Measurements from ENCODE around the gene UBE2O.
"Not testable (repeated sequence)": the region's sequence is repeated elsewhere in the genome, so short reads cannot be mapped to it uniquely, and the experiment has no call there.

Gene UBE2O

GRCh38 chr17:76367642-76368041 is 85.3 kb downstream of the UBE2O start:
- ATAC-seq = no peak

GRCh38 chr17:76366247-76366646 is 86.7 kb downstream of the UBE2O start:
- no peak for ATAC-seq

GRCh38 chr17:76365256-76365903 is 87.6 kb downstream of the UBE2O start:
- ATAC-seq = no peak

- ATAC-seq = no peak
These were observed 89.7 kb downstream of the UBE2O start for GRCh38 chr17:76363107-76363842.

GRCh38 chr17:76360461-76360860 is 92.5 kb downstream of the UBE2O start:
- no peak for ATAC-seq

- ATAC-seq = not testable (repeated sequence)
These were observed 93.2 kb downstream of the UBE2O start for GRCh38 chr17:76359776-76360175.

GRCh38 chr17:76359375-76359774 is 93.6 kb downstream of the UBE2O start:
- no peak for ATAC-seq

GRCh38 chr17:76357597-76358158 is 95.3 kb downstream of the UBE2O start:
- no peak for ATAC-seq

GRCh38 chr17:76356803-76357456 is 96.0 kb downstream of the UBE2O start:
- no peak for ATAC-seq

- no peak for ATAC-seq
These were observed 98.1 kb downstream of the UBE2O start for GRCh38 chr17:76354747-76355310.

GRCh38 chr17:76354317-76354729 is 98.6 kb downstream of the UBE2O start:
- no peak for ATAC-seq

GRCh38 chr17:76353599-76354316 is 99.2 kb downstream of the UBE2O start, which contains the start of gene PRPSAP1:
Gene PRPSAP1 (minus strand): TSS chr17:76353916. CDS start chr17:76353703, 213 bp downstream.
- ATAC-seq = peak; percentile 96 to 97

GRCh38 chr17:76353004-76353598 is 99.9 kb downstream of the UBE2O start:
- ATAC-seq = no peak

- no peak for ATAC-seq
These were observed 101.4 kb downstream of the UBE2O start for GRCh38 chr17:76351526-76352071.

GRCh38 chr17:76350463-76350862 is 102.5 kb downstream of the UBE2O start:
- no peak for ATAC-seq

- not testable (repeated sequence) for ATAC-seq
These were observed 106.0 kb downstream of the UBE2O start for GRCh38 chr17:76346936-76347335.

- ATAC-seq = no peak
These were observed 107.5 kb downstream of the UBE2O start for GRCh38 chr17:76345377-76345974.

- no peak for ATAC-seq
These were observed 109.8 kb downstream of the UBE2O start for GRCh38 chr17:76343106-76343505.

GRCh38 chr17:76341301-76341700 is 111.7 kb downstream of the UBE2O start:
- no peak for ATAC-seq

Measured in activated CD4-positive, CD25-positive, alpha-beta regulatory T cell treated with anti-CD3 and anti-CD28 coated beads, Interleukin-2, amount 50 U/mL, for 24 hours (primary cell).